ACC112 (cell line): ENCODE measurements around the gene USP34.
A peak's percentile ranks its signal among the peaks of the same experiment; 100 is the strongest.

Experiments
- H2AFZ ChIP-seq: fragments of 200-600 bp; sonication (generic); one replicate; pipeline ENCODE4 v1.6.0; 2017; ENCODE audit warnings: antibody characterized with exemption, low read length; ENCODE audit not compliant: unreplicated experiment
- H3K27ac ChIP-seq: fragments of 200-600 bp; sonication (generic); 2 replicates; pipeline ENCODE4 v1.5.1; 2014; ENCODE audit warnings: low read depth, mild to moderate bottlenecking, antibody characterized with exemption, low read length, moderate library complexity
- H3K27me3 ChIP-seq: fragments of 200-600 bp; sonication (generic); 2 replicates; pipeline ENCODE4 v1.6.1; 2014; ENCODE audit warnings: mild to moderate bottlenecking, antibody characterized with exemption, low read length, moderate library complexity, mixed read lengths; ENCODE audit not compliant: insufficient read depth
- H3K36me3 ChIP-seq: fragments of 200-600 bp; sonication (generic); 2 replicates; pipeline ENCODE4 v1.6.1; 2016; ENCODE audit warnings: mild to moderate bottlenecking, antibody characterized with exemption, low read length, moderate library complexity, mixed read lengths; ENCODE audit not compliant: insufficient read depth
- H3K4me1 ChIP-seq: fragments of 200-600 bp; sonication (generic); one replicate; pipeline ENCODE4 v1.6.1; 2016; ENCODE audit warnings: low read length, mixed read lengths; ENCODE audit not compliant: insufficient read depth, unreplicated experiment, control insufficient read depth
- H3K4me3 ChIP-seq: fragments of 200-600 bp; sonication (generic); 2 replicates; pipeline ENCODE4 v1.5.1; 2014; ENCODE audit warnings: mild to moderate bottlenecking, low read depth, low read length
- H3K79me2 ChIP-seq: fragments of 200-600 bp; sonication (generic); one replicate; pipeline ENCODE4 v1.6.0; 2016; ENCODE audit warnings: low read length; ENCODE audit not compliant: control insufficient read depth, unreplicated experiment, insufficient read depth

Gene USP34

GRCh38 chr2:61377046-61377445, 93.8 kb downstream of the USP34 start:
- H2AFZ ChIP-seq = no peak overlapping the region
- no peak overlapping the region for H3K27ac ChIP-seq
- H3K4me3 ChIP-seq = no peak overlapping the region
- no peaks in the 10 kb centered on the region for H3K27me3 ChIP-seq
- H3K79me2 ChIP-seq = peaks cover 6% of the 10 kb centered on the region
- H3K36me3 ChIP-seq = peaks cover 28% of the 10 kb centered on the region
- no peaks in the 10 kb centered on the region for H3K4me1 ChIP-seq

GRCh38 chr2:61376211-61376610, 94.7 kb downstream of the USP34 start:
- Histone ChIP-seq H3K4me1 (no peaks in the 10 kb centered on the region), H3K4me3 (no peak overlapping the region), H2AFZ (no peak overlapping the region), H3K36me3 (peaks cover 28% of the 10 kb centered on the region), H3K27me3 (no peaks in the 10 kb centered on the region), H3K27ac (no peak overlapping the region), H3K79me2 (peaks cover 6% of the 10 kb centered on the region)

- Histone ChIP-seq H3K79me2 (peaks cover 8% of the 10 kb centered on the region), H3K27me3 (no peaks in the 10 kb centered on the region), H3K4me3 (no peak overlapping the region), H3K4me1 (no peaks in the 10 kb centered on the region), H2AFZ (no peak overlapping the region), H3K36me3 (peaks cover 10% of the 10 kb centered on the region; the same call in 1 of the 2 replicates), H3K27ac (no peak overlapping the region)
These were observed 99.9 kb downstream of the USP34 start for GRCh38 chr2:61371027-61371426.

DNA sequence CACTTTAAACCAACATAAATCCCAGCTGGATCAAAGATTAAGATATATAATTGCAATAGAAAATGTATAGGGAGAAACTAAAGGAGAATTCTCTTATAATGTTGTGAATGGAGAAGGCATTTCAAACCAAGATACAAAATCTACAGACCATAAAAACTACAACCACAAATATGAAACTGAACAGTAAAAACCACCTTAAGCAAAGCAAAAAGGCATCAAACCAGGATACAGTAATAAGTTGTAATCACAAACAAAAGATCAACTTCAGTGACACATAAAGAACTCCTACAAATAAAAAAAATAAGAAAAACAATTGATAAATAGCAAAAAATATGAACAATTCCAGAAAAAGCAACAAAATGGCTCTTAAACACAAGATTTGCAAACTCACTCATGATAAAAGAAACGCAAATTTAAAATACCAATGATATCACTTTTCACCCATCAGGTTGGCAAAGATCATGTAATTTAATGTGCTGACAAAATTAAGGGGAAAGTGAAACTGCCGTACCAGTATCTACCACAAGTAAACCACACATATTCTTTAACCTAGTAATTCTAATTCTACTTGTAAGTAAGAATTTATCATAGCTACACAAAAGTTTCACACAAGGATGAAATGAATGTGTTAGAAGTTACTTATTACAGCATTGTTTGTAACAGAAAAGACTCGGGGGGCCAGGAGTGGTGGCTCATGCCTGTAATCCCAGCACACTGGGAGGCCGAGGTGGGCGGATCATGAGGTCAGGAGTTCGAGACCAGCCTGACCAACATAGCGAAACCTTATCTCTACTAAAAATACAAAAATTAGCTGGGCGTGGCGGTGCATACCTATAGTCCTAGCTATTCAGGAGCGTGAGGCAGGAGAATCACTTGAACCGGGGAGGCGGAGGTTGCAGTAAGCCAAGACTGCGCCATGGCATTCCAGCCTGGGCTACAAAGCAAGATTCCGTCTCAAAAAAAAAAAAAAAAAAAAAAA, 101.9 kb downstream of the USP34 start:
- Histone ChIP-seq H3K36me3 (peaks cover 8% of the 10 kb centered on the region), H3K27me3 (no peaks in the 10 kb centered on the region), H3K79me2 (peaks cover 8% of the 10 kb centered on the region), H3K4me3 (no peak overlapping the region), H3K4me1 (no peaks in the 10 kb centered on the region), H3K27ac (no peak overlapping the region), H2AFZ (no peak overlapping the region)

- H3K36me3 ChIP-seq = peaks cover 21% of the 10 kb centered on the region
- H3K27me3 ChIP-seq = no peaks in the 10 kb centered on the region
- no peak overlapping the region for H2AFZ ChIP-seq
- H3K79me2 ChIP-seq = peaks cover 7% of the 10 kb centered on the region
- no peak overlapping the region for H3K27ac ChIP-seq
- H3K4me3 ChIP-seq = no peak overlapping the region
- H3K4me1 ChIP-seq = no peaks in the 10 kb centered on the region
These were observed 103.7 kb downstream of the USP34 start for GRCh38 chr2:61367177-61367576.

DNA sequence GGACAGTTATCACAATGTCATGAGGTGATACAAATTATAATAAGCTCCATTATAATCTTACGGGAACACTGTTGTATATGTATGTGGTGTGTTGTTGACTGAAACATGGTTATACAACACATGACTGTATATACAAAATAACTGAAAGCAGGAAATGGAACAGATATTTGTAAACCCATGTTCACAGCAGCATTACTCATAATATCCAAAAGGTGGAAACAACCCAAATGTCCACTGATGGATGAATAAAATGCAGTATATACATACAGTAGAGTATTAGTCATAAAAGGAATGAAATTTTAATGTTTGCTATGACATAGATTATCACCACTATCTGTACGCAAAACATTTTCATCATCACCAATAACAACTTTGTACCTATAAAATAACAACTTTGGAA, 107.3 kb downstream of the USP34 start:
- Histone ChIP-seq H3K4me1 (no peaks in the 10 kb centered on the region), H2AFZ (no peak overlapping the region), H3K27me3 (no peaks in the 10 kb centered on the region), H3K4me3 (no peak overlapping the region), H3K27ac (no peak overlapping the region), H3K36me3 (peaks cover 28% of the 10 kb centered on the region; the same call in 1 of the 2 replicates), H3K79me2 (peaks cover 38% of the 10 kb centered on the region)

- Histone ChIP-seq H3K36me3 (peaks cover 28% of the 10 kb centered on the region; the same call in 1 of the 2 replicates), H3K4me3 (no peak overlapping the region), H3K79me2 (peaks cover 42% of the 10 kb centered on the region), H3K27ac (no peak overlapping the region), H3K4me1 (no peaks in the 10 kb centered on the region), H2AFZ (no peak overlapping the region), H3K27me3 (no peaks in the 10 kb centered on the region)
These were observed 108.0 kb downstream of the USP34 start for GRCh38 chr2:61362873-61363272.

GRCh38 chr2:61361068-61361467, 109.8 kb downstream of the USP34 start:
- Histone ChIP-seq H3K79me2 (peaks cover 43% of the 10 kb centered on the region), H3K36me3 (peaks cover 25% of the 10 kb centered on the region; the same call in 1 of the 2 replicates), H3K4me3 (no peak overlapping the region), H3K4me1 (peaks cover 17% of the 10 kb centered on the region), H2AFZ (no peak overlapping the region), H3K27me3 (no peaks in the 10 kb centered on the region), H3K27ac (no peak overlapping the region)

GRCh38 chr2:61359058-61359457, 111.8 kb downstream of the USP34 start:
- Histone ChIP-seq H3K27me3 (no peaks in the 10 kb centered on the region), H3K36me3 (peaks cover 33% of the 10 kb centered on the region; the same call in 1 of the 2 replicates), H3K27ac (no peak overlapping the region), H3K4me1 (peaks cover 22% of the 10 kb centered on the region), H3K79me2 (peaks cover 61% of the 10 kb centered on the region), H2AFZ (no peak overlapping the region), H3K4me3 (no peak overlapping the region)

GRCh38 chr2:61357681-61358080, 113.2 kb downstream of the USP34 start:
- Histone ChIP-seq H3K4me1 (peaks cover 22% of the 10 kb centered on the region), H3K4me3 (no peak overlapping the region), H3K79me2 (peaks cover 70% of the 10 kb centered on the region), H2AFZ (no peak overlapping the region), H3K27ac (peak overlapping the region; percentile 77), H3K36me3 (peaks cover 25% of the 10 kb centered on the region), H3K27me3 (no peaks in the 10 kb centered on the region)

DNA sequence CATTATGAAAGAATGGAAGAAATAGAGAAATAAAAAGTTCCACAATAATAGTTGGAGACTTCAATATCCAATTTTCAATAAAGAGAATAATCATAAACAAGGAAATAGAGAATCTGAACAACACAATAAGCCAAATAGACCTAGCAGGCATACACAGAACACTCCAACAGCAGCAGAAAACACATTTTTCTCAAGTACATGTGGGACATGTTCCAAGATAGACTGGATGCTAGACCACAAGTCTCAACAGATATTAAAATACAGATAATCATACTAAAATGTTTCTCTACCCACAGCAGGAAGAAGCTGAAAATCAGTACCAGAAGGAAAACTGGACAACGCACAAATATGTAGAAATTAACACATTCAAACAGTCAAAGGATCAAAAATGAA, 113.9 kb downstream of the USP34 start:
- no peak overlapping the region for H2AFZ ChIP-seq
- peak overlapping the region; percentile 77 for H3K27ac ChIP-seq
- peaks cover 22% of the 10 kb centered on the region for H3K4me1 ChIP-seq
- peaks cover 20% of the 10 kb centered on the region for H3K36me3 ChIP-seq
- H3K4me3 ChIP-seq = peak overlapping the region; percentile 60
- no peaks in the 10 kb centered on the region for H3K27me3 ChIP-seq
- H3K79me2 ChIP-seq = peaks cover 67% of the 10 kb centered on the region
